Measurements from ENCODE around the gene SERPINA4.

SERPINA4 gene

GRCh38 chr14:94600148-94600545, 38.9 kb downstream of the SERPINA4 start:
- no peak overlapping the region for H3K9ac ChIP-seq (ENCODE audit: low read depth, low read length, poor library complexity, severe bottlenecking)
- H3F3A ChIP-seq (ENCODE audit: low read depth), result no peaks in the 10 kb centered on the region
- H2AFZ ChIP-seq (ENCODE audit: low read length), result no peak overlapping the region
- H3K36me3 ChIP-seq (ENCODE audit: insufficient read depth, low read length), result no peaks in the 10 kb centered on the region
- H3K27me3 ChIP-seq (ENCODE audit: insufficient read depth, low read length, poor library complexity, severe bottlenecking), result no peaks in the 10 kb centered on the region
- H3K4me1 ChIP-seq (ENCODE audit: insufficient read depth, low read length, poor library complexity, severe bottlenecking), result no peaks in the 10 kb centered on the region
- no peaks in the 10 kb centered on the region for H3K79me2 ChIP-seq (ENCODE audit: insufficient read depth, low read length)
- H4K20me1 ChIP-seq (ENCODE audit: insufficient read depth, low read length, poor library complexity, severe bottlenecking), result no peaks in the 10 kb centered on the region
- H3K9me2 ChIP-seq (replicated peaks; ENCODE audit: low read depth, low read length), result no peaks in the 10 kb centered on the region
- TF ChIP-seq CTCF (conservative IDR thresholded peaks at IDR 0.05; ENCODE audit: low read length) (no peak), EZH2phosphoT487 (IDR thresholded peaks at IDR 0.05; ENCODE audit: borderline replicate concordance) (no peak)
- H3K4me2 ChIP-seq (ENCODE audit: low read depth, low read length, poor library complexity, severe bottlenecking), result no peak overlapping the region
- no peak overlapping the region for H3K4me3 ChIP-seq (ENCODE audit: low read length, poor library complexity, severe bottlenecking)
- H3K9me3 ChIP-seq (ENCODE audit: insufficient read depth, low read depth, low read length), result no peaks in the 10 kb centered on the region

- Histone ChIP-seq H3K4me2 (ENCODE audit: low read depth, low read length, poor library complexity, severe bottlenecking) (no peak overlapping the region), H3K9ac (ENCODE audit: low read depth, low read length, poor library complexity, severe bottlenecking) (no peak overlapping the region), H3K4me3 (ENCODE audit: low read length, poor library complexity, severe bottlenecking) (no peak overlapping the region), H3K4me1 (ENCODE audit: insufficient read depth, low read length, poor library complexity, severe bottlenecking) (no peaks in the 10 kb centered on the region), H3K27me3 (ENCODE audit: insufficient read depth, low read length, poor library complexity, severe bottlenecking) (no peaks in the 10 kb centered on the region), H3K9me2 (replicated peaks; ENCODE audit: low read depth, low read length) (no peaks in the 10 kb centered on the region), H3K79me2 (ENCODE audit: insufficient read depth, low read length) (no peaks in the 10 kb centered on the region), H4K20me1 (ENCODE audit: insufficient read depth, low read length, poor library complexity, severe bottlenecking) (no peaks in the 10 kb centered on the region), H3K36me3 (ENCODE audit: insufficient read depth, low read length) (no peaks in the 10 kb centered on the region), H3F3A (ENCODE audit: low read depth) (no peaks in the 10 kb centered on the region), H3K9me3 (ENCODE audit: insufficient read depth, low read depth, low read length) (no peaks in the 10 kb centered on the region), H2AFZ (ENCODE audit: low read length) (no peak overlapping the region)
- TF ChIP-seq CTCF (conservative IDR thresholded peaks at IDR 0.05; ENCODE audit: low read length), result no peak
- no peak for TF ChIP-seq EZH2phosphoT487 (IDR thresholded peaks at IDR 0.05; ENCODE audit: borderline replicate concordance)
Measured at GRCh38 chr14:94601884-94602391, 40.7 kb downstream of the SERPINA4 start.

GRCh38 chr14:94602722-94603121, 41.5 kb downstream of the SERPINA4 start:
- Histone ChIP-seq H2AFZ (ENCODE audit: low read length) (no peak overlapping the region), H3K4me2 (ENCODE audit: low read depth, low read length, poor library complexity, severe bottlenecking) (no peak overlapping the region), H3K4me1 (ENCODE audit: insufficient read depth, low read length, poor library complexity, severe bottlenecking) (no peaks in the 10 kb centered on the region), H3K4me3 (ENCODE audit: low read length, poor library complexity, severe bottlenecking) (no peak overlapping the region), H3K9me3 (ENCODE audit: insufficient read depth, low read depth, low read length) (no peaks in the 10 kb centered on the region), H4K20me1 (ENCODE audit: insufficient read depth, low read length, poor library complexity, severe bottlenecking) (no peaks in the 10 kb centered on the region), H3K36me3 (ENCODE audit: insufficient read depth, low read length) (no peaks in the 10 kb centered on the region), H3K27me3 (ENCODE audit: insufficient read depth, low read length, poor library complexity, severe bottlenecking) (no peaks in the 10 kb centered on the region), H3F3A (ENCODE audit: low read depth) (no peaks in the 10 kb centered on the region), H3K9me2 (replicated peaks; ENCODE audit: low read depth, low read length) (no peaks in the 10 kb centered on the region), H3K79me2 (ENCODE audit: insufficient read depth, low read length) (no peaks in the 10 kb centered on the region), H3K9ac (ENCODE audit: low read depth, low read length, poor library complexity, severe bottlenecking) (no peak overlapping the region)
- no peak for TF ChIP-seq CTCF (conservative IDR thresholded peaks at IDR 0.05; ENCODE audit: low read length)
- no peak for TF ChIP-seq EZH2phosphoT487 (IDR thresholded peaks at IDR 0.05; ENCODE audit: borderline replicate concordance)

Data from Loucy (cell line).